NCI-H446 (cell line): ENCODE measurements around the gene WDR70.
A peak's percentile ranks its signal among the peaks of the same experiment; 100 is the strongest.
"Not testable (repeated sequence)": the region's sequence is repeated elsewhere in the genome, so short reads cannot be mapped to it uniquely, and the experiment has no call there.

Source experiments
- DNase-seq, 2 experiments: peaks; one replicate each; lab custom pipeline; 2025; lab: John Stamatoyannopoulos, UW

The WDR70 gene

GRCh38 chr5:37767251-37767650 is 388.1 kb downstream of the WDR70 start:
- DNase-seq: no peak

GRCh38 chr5:37767961-37768360 is 388.8 kb downstream of the WDR70 start:
- DNase-seq: no peak

- no peak for DNase-seq
Measured at GRCh38 chr5:37768371-37768770, 389.3 kb downstream of the WDR70 start.

GRCh38 chr5:37769108-37769507 is 390.0 kb downstream of the WDR70 start:
- DNase-seq: no peak

- no peak for DNase-seq
Measured at GRCh38 chr5:37769840-37770239, 390.7 kb downstream of the WDR70 start.

GRCh38 chr5:37770786-37771185 is 391.7 kb downstream of the WDR70 start:
- no peak for DNase-seq

- DNase-seq: no peak
Measured at GRCh38 chr5:37771203-37771611, 392.1 kb downstream of the WDR70 start.

- DNase-seq: no peak
Measured at GRCh38 chr5:37771731-37772130, 392.6 kb downstream of the WDR70 start.

GRCh38 chr5:37772255-37772654 is 393.1 kb downstream of the WDR70 start:
- no peak for DNase-seq

GRCh38 chr5:37773809-37774208 is 394.7 kb downstream of the WDR70 start:
- no peak for DNase-seq

GRCh38 chr5:37774912-37775483 is 395.9 kb downstream of the WDR70 start:
- DNase-seq: peak; percentile 33

GRCh38 chr5:37776826-37777225 is 397.7 kb downstream of the WDR70 start:
- DNase-seq: peak in 1 of 2 experiments; percentile 64

GRCh38 chr5:37777432-37778130 is 398.5 kb downstream of the WDR70 start:
- DNase-seq: peak; percentile 75 to 85

GRCh38 chr5:37781409-37781808 is 402.3 kb downstream of the WDR70 start:
- DNase-seq: not testable (repeated sequence)

GRCh38 chr5:37786416-37786815 is 407.3 kb downstream of the WDR70 start:
- no peak for DNase-seq

- peak in 1 of 2 experiments; percentile 55 for DNase-seq
Measured at GRCh38 chr5:37786862-37787519, 407.9 kb downstream of the WDR70 start.

- peak; percentile 78 to 90 for DNase-seq
Measured at GRCh38 chr5:37787742-37788141, 408.6 kb downstream of the WDR70 start.

- no peak for DNase-seq
Measured at GRCh38 chr5:37789991-37790390, 410.9 kb downstream of the WDR70 start.

- peak in 1 of 2 experiments; percentile 31 for DNase-seq
Measured at GRCh38 chr5:37791321-37791720, 412.2 kb downstream of the WDR70 start.

- no peak for DNase-seq
Measured at GRCh38 chr5:37792975-37793631, 414.0 kb downstream of the WDR70 start.

- DNase-seq: not testable (repeated sequence)
Measured at GRCh38 chr5:37795292-37795691, 416.2 kb downstream of the WDR70 start.

GRCh38 chr5:37796435-37796834 is 417.3 kb downstream of the WDR70 start:
- DNase-seq: not testable (repeated sequence)
